ENCODE results near the gene RELT.
A peak's percentile ranks its signal among the peaks of the same experiment; 100 is the strongest.

Gene RELT

GRCh38 chr11:73392108-73393010 is 16.2 kb downstream of the RELT start:
- DNase-seq, result no peak

GRCh38 chr11:73393011-73393380 is 16.8 kb downstream of the RELT start:
- no peak for DNase-seq

- peak; percentile 64 for DNase-seq
These were observed 17.5 kb downstream of the RELT start for GRCh38 chr11:73393479-73394415.

GRCh38 chr11:73394416-73395296 is 18.5 kb downstream of the RELT start:
- DNase-seq, result no peak

GRCh38 chr11:73395297-73396208 is 19.4 kb downstream of the RELT start:
- no peak for DNase-seq

- DNase-seq, result no peak
These were observed 20.2 kb downstream of the RELT start for GRCh38 chr11:73396251-73396930.

GRCh38 chr11:73396985-73397384 is 20.8 kb downstream of the RELT start:
- no peak for DNase-seq

GRCh38 chr11:73397468-73398131 is 21.4 kb downstream of the RELT start:
- DNase-seq, result no peak

GRCh38 chr11:73398132-73398526 is 21.9 kb downstream of the RELT start:
- no peak for DNase-seq

GRCh38 chr11:73398721-73399120 is 22.5 kb downstream of the RELT start:
- DNase-seq, result no peak

- no peak for DNase-seq
These were observed 23.0 kb downstream of the RELT start for GRCh38 chr11:73399159-73399590.

GRCh38 chr11:73399636-73400035 is 23.4 kb downstream of the RELT start:
- no peak for DNase-seq

- DNase-seq, result no peak
These were observed 24.1 kb downstream of the RELT start for GRCh38 chr11:73400293-73400692.

- DNase-seq, result no peak
These were observed 25.2 kb downstream of the RELT start for GRCh38 chr11:73401217-73401923.

- DNase-seq, result no peak
These were observed 26.0 kb downstream of the RELT start for GRCh38 chr11:73401924-73402833.

GRCh38 chr11:73402834-73403185 is 26.6 kb downstream of the RELT start:
- DNase-seq, result no peak

- no peak for DNase-seq
These were observed 27.3 kb downstream of the RELT start for GRCh38 chr11:73403541-73403940.

GRCh38 chr11:73404048-73404447 is 27.8 kb downstream of the RELT start:
- peak; percentile 34 for DNase-seq

All from NCI-H1092 treated with DMSO at 0.1 percent for 48 hours (cell line).